Eye (tissue), 1 donor: ENCODE measurements around the gene NR4A3.

Experiments
- DNase-seq: peaks from one replicate; pipeline ENCODE4 v3.0.0-alpha.2; 2015

NR4A3 gene

DNA sequence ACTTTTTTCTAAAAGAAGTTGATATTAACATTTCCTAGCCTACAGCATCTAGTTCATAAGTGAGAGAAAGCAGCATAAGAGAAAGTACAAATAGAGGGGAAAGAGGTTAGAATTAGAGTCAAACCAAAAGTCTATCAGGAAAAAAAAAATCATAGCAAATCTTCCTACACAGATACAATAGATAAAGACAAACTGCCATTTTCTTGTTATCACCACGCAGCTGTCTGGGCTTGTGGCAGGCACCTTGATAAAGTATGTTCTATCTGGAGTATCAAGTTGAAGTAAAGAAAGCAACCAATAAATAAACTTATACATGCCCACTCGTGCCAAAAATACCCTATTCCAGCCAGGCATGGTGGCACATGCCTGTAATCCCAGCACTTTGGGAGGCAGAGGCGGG is 5.3 kb upstream of the NR4A3 start:
- no peak for DNase-seq

DNA sequence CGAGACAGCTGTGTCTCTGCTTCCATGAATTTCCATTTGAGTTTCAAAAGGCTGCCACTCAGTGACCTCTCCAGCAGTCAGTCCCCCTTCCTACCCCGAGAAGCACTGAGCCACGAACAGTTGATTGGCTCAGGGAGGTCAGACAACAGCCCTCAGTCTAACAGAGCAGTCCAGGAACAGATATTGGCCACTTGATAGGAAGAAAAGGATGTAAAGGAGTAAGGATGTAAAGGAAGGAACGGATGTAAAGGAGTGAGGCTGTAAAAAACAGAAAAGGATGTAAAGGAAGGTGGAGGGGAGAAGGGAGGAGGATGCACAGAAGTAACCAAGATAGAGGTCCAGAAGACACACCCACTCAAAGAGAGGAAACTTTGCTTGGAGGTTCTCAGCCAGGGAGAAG is 3.2 kb upstream of the NR4A3 start:
- peak; percentile 54 for DNase-seq

DNA sequence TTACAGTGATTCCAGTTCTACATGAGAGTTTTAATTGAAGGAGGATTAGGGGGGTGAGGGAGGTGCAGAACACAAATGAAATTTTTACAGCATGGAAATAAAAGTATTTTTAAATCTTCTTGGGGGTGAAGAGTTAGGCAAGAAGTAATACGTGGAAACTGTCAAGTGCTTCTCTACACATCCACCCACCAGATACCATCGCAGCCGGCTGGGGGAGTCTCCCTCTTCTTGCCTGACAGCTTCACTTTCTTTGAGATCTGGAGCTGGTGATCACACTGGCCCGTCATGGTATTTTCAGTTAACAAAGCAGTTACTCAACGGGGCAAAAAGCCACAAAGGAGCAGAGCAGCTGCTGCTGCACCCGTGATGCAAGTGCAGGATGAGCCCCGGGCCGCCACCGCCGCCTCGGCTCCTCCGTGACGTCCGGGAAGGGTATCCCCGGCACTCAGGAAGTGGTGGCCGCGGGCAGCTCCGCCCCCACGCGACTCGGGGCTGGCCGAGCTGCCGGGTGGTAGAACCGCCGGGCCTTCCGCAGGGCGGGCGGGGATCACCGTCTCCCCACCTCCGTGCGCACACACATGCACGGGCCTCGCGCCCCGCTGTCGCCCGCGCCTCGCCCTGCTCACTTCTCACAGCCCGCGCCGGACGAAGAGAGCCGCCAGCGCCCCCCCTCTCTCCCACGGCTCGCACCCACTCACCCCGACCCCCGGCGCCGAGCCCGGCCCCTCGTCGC is 2.4 kb upstream of the NR4A3 start:
- DNase-seq: peak; percentile 92

DNA sequence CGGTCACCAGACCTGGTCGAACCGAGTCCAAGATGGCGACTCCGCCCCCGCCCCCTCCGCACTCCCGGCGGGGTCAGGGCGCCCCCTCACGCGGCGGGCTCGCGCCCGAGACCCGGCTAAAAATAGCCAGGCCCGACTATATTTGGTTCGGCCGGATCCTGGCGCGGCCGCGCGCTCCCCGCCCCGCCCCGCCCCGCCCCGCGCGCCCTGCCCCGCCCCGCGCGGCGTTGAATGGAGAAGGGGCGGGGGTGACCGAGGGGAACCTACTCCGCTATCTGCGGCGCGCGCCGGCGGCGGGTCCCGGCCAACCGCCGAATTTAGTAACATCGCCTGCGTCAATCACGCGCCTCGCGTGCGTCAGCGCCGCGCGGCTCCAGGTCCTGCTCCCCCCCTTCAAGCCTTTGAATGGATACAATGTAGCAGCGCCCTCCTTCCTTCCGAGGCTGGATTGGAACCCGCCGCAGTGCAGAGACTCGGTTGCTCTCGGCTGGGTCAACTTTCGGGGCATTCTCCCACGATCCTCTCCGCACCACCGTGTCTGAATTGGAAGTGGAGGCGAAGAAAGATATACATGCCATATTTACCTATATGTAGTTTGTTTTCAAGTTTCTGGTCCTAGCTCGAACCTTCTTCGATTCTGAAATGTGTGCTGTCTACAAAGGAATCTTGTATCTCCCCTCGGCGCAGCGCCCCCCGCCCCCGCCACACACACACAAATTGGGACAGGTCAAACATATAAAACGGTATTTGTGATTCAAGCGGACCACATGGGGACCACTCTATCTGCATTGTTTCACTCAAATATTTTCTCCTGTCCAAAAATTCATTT is 1.6 kb upstream of the NR4A3 start:
- peak; percentile 96 for DNase-seq

DNA sequence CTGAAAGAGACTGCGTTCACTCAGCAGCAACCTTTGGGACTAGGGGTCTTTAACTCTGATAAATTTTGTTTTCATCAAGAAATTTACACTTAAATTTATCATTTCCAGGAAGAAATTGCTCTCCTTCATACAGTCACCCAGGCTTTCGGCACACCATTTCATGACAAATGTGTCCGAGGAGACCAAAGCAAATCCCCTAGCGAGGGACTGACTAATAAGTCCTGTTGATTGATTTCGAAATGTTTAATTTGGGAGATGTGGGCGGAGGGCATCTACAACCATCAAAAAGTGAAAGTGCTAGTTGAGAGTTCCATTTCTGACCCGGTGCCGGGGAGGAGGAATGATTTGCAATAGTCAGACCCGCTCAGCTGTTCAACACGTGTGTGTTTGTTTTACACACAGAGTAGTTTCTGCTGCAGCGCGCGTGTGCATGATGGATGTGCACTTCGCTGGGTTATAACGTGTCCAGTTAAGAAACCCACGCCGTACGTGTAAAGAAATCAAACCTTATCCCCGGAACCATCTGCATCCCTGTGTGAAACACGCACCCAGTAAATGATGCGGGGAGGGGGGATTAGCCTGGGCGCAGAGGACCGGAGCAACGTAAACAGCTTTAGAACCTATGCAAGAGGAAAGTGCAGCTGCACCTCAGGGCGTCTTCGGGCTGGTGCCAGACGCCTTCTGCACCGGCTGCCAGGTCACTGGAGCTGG is 845 bp upstream of the NR4A3 start:
- DNase-seq: peak; percentile 91

DNA sequence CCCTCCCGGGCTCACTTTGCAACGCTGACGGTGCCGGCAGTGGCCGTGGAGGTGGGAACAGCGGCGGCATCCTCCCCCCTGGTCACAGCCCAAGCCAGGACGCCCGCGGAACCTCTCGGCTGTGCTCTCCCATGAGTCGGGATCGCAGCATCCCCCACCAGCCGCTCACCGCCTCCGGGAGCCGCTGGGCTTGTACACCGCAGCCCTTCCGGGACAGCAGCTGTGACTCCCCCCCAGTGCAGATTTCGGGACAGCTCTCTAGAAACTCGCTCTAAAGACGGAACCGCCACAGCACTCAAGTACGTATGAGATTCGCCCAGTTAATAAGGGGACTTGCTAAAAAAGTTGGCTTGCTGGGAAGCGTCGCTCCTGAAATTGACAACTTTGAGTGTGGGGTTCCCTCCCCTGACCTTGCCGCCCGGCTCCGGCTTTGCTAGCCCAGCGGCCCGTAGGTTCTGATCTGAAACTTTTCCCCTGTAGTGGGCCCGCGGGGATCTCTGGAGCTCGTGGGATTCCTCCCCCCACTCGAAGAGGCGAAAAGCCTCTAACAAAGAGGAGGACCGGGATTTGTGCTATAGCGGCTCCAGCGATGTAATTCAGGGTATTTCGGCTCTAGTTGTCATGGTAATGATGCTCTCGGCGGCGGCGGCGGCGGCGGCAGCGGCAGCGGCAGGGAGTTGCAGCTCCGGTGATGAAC is 572 bp downstream of the NR4A3 start:
- peak; percentile 90 for DNase-seq

DNA sequence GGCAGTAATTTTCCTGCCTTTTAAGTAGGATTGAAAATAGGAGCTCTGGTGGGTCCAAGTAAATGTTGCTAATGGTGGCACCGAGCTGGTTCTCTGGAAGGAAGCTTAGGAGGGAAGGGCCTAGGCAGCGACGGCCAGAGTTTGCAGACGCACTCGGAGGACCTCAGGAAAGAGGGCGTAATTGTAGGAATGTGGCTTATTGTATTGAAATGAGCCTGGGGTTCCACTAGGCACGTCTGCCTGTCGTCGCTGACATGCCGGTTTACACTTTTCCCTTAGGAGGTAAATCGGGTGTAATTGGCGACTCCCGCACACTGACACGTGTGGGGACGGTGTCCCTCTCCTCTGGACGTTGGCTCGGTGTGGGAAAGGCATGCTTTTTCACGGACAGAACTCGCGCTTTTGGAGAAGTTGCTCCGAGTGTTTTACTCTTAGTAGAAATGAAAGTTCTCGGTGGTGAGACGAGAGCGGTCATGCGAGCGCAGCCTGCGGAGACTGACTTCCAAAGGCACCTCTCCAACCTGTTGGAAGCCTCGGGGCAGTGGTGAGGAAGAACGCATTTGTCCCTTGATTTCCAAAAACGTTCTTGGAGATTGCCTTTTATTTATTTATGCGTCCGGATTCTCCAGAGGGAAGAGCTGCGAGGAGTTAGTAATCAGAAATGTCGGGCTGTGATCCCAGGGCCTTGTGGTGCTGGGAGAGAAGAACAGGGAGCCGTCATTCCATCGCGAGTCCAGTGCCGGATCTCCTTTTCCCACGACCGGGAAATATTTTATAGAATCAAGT is 1.3 kb downstream of the NR4A3 start:
- peak; percentile 85 for DNase-seq

DNA sequence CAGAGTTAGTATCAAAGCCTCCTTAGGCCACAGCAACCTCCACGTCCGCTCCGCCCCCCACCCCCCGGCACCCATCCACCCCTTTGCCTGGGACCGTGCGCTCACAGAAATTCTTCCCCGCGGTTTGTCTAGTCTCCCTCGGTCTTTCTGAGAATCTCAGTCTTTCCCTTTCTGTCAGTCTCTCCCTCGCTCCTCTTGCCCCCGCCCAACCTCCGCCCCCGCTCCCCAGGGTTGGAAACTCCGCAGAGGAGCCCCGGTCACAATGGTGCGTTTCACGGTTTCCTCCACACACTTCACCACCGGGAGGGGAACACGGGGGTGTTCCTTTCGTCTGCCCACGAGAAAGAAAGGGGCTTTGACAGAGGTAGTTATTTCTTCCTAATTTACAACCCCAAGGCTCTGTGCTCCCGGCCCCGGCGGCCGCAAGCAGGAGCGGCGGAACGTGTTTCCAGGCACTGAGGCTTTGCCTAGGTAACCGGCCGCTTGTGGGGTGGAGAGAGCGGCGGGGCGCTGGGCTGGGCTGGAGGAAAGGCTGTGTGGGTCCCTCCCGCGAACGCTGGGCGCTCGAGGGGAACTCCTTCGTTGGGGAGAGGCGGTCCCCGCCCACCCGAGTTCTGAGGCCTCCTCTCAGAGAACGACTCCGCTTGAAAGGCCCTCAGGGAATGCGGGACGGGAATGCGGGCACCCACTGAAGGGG is 2.1 kb downstream of the NR4A3 start:
- DNase-seq: peak; percentile 70

DNA sequence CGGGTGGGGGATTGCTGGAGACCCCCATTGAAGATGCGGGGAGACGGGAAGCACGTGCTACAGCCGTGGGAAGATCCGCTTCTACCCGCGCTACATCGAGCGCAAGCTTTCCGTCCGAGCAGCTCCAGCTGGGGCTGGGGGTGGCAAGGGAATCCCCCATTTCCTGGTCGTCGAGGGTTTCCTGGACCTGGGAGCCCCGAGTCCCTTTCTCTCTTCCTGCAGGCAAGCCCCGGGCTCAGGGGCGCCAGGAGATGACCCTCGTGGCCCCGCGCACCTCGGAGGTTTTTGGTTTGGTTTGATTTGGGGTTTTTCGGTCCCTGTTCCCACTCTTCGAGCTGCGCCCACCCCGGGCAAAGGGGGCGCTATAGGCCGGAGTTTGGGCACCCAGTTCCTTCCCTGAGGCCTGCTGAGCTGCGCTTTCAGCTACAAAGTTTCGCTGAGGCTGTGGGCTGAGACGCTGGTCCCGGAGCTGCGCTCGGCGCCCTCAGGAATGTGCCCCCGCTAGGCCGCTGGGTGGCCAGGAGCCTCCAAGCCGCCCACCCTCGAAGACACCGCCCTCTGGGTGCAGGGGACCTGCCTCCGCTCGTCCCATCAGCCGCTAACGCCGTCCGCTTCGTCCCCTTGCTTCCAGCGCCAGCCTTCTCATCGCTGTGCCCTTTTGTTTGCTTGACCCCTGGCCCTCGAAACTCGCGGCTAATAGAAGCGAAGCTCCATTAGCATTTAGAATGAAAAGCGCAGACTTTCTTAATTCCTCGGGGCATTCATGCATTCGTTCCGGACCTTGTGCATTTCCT is 2.9 kb downstream of the NR4A3 start:
- DNase-seq: peak; percentile 87

DNA sequence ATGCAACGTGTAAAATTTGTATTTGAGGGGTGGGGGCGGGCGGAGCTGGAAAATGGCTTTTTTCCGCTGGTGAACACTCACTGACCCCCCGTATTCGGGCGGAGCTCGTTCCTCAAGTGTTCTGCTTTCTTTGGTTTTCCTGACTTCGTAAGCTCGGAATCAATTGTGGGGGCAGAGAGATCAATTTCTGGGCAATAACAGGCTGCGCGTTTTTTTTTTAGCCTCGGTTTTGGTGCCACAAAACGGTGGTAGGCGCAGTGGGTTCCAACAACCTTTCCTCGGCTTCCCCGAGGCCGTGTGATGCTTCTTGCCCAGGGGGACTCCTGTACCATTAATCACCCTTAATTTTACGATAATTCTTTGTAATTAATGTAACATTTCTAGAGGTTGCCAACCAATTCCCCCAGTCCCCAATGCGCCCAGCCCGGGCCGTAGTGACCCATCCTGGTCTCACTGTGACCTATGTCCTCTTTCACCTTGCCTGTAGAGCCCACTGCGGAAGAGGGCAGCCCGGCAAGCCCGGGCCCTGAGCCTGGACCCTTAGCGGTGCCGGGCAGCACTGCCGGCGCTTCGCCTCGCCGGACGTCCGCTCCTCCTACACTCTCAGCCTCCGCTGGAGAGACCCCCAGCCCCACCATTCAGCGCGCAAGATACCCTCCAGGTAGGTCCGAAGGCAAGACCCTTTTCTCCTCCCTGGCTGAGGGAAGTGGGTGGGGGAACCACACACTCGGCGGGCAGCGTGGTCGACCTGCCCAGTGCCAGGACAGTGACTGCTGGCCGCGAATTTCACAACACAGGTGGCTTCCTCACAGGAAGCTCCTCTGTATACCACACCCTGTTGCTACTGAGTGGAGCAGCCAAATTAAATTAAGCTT is 3.7 kb downstream of the NR4A3 start:
- peak; percentile 65 for DNase-seq

DNA sequence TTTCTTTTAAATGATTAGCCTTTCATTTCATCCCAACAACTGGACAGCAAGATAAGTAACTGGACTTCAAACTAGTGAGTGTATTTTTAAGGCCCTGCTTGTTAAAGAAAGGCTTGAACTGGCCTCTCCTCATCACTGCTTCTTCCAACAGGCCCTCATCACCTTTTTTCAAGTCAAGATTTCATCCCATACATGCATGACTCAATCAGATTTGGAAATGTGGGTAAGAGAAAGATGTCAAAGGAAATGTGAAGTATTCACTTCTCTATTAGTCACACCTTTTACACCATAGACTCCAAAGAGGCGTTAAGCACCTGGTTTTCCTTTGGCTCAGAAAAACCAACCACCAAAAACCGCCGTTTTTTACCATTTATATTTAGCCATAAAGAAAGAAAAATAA is 4.9 kb downstream of the NR4A3 start:
- DNase-seq: no peak

DNA sequence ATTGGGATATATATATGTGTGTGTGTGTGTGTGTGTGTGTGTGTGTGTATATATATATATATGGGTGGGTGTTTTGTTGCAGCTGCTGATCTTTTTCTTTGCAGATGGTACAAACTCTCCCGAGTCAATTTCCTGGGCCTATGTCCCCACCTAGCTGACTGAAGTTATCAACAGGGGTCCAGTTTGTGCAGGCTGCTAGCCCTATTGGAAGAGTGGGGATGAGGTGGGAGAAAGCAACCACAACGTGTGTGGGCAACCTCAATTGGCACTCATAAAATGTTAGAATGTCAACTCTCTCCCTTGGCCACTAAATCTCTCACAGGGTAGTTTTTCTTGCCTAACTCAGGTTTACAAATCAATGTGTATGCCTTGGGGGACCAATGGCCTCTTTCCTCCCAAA is 5.6 kb downstream of the NR4A3 start:
- DNase-seq: no peak

DNA sequence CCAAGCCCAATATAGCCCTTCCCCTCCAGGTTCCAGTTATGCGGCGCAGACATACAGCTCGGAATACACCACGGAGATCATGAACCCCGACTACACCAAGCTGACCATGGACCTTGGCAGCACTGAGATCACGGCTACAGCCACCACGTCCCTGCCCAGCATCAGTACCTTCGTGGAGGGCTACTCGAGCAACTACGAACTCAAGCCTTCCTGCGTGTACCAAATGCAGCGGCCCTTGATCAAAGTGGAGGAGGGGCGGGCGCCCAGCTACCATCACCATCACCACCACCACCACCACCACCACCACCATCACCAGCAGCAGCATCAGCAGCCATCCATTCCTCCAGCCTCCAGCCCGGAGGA is 6.3 kb downstream of the NR4A3 start:
- DNase-seq: no peak

DNA sequence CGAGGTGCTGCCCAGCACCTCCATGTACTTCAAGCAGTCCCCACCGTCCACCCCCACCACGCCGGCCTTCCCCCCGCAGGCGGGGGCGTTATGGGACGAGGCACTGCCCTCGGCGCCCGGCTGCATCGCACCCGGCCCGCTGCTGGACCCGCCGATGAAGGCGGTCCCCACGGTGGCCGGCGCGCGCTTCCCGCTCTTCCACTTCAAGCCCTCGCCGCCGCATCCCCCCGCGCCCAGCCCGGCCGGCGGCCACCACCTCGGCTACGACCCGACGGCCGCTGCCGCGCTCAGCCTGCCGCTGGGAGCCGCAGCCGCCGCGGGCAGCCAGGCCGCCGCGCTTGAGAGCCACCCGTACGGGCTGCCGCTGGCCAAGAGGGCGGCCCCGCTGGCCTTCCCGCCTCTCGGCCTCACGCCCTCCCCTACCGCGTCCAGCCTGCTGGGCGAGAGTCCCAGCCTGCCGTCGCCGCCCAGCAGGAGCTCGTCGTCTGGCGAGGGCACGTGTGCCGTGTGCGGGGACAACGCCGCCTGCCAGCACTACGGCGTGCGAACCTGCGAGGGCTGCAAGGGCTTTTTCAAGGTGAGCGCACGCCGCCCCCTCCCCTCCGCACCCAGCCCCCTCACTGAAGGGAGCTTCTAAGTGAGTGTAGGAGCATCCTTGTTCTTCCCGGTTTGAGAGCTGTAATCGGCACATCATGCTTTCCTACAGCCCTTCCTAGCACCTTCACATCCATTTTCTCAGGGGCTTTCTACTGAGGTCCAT is 6.9 kb downstream of the NR4A3 start:
- DNase-seq: peak; percentile 63

DNA sequence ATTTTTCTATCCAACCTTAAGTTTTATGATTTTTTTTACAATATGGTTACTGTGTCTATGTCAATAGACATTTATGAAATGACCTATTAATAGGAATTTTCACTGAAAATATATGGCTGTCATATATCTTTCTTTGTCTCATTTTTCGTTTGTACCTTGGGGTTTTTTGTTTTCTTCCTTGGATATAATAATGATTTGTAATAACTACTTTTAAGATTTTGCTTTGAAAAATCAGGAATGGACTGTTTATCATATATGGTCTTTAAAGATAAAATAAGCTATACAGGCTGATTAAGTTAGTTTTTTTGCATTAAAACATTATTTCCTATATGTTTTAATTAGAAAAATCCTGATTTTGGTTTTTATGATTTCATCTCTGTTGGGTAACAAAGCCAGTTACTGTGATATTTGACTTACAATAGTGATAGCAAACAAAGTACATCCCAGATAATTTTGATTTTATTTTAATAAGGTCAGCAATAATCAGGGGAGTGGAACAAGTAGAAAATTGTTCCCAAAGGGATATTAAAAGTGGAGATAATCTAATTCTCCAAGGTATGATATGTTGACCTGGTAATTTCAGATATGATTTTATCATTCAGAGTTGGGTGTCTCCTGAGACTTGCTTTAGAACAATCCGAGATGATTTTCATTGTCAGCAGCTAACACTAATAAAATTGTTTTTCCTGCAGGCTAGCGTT is 10.3 kb downstream of the NR4A3 start:
- no peak for DNase-seq

DNA sequence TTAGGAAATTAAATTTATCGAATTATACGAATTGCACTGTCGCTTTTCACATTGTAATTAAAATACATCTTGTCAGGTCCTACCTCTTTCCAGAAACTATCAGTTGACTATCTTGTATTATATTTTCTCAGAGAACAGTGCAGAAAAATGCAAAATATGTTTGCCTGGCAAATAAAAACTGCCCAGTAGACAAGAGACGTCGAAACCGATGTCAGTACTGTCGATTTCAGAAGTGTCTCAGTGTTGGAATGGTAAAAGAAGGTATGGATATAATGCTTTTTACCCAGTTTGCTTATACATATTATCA is 10.8 kb downstream of the NR4A3 start:
- no peak for DNase-seq

DNA sequence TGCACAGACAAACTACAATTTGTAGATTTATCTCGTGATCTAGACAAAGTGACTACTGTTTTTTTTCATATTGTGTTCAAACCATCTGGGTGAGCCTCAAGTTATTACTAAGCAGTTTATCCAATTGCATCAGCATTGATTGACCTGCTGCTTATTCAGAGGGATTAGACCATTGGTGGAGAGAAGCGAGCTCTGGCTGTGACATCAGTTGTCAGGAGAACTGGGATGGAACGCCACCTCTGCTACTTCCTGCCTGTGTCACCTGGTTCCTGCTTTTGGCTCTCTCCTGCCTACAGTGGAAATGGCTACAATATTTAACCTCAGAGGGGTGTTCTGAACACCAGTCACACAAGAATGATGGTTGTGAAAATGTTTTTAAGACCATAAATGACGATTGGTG is 12.1 kb downstream of the NR4A3 start:
- DNase-seq: peak; percentile 23

DNA sequence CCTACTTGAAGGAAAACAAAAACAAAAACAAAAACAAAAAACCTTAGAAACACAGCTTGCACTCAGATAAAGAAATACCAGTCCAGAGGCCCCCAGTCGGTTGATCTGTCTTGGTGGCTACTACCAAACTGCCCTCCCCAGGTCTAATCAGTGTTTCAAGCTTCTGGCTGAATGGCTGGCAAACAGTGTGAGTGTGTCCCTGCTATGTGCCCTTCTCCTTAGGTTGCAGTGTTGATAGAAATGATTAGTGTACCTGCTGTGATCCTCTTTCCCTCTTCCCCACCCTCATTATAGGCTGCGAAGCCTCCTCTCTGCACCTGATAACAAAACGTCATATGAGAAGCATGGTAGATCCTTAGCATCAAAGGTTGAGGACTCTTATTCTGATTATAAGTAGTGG is 12.8 kb downstream of the NR4A3 start:
- no peak for DNase-seq

DNA sequence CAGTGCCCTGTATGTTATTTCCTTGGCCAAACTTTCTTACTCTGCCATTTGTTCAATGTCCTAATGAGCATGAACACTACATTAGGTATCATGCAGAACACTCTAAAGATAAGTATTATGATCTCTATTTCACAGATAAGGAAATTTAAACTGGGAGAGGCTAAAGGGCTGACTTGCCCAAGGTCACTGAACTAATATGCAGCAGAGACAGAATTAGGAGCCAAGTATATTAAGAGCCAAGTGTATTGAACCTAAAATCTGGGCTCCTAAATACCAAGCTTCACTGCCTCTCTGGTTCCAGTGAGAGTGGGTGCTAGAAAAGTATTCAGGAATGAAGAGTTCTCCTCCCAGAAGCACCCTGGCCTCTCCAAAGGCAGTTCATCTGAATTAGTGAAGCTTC is 13.5 kb downstream of the NR4A3 start:
- no peak for DNase-seq
